T-helper 2 cell treated with Interferon-gamma antibody and Interleukin-4, amounts not matched to agents 100 ng/mL and 5 ng/mL, for 36 hours (primary cell): ENCODE data around the gene KIRREL3. TPM values are rescaled to one million over a fixed set of nuclear protein-coding genes. Genes with fewer than 3 reads are reported as not detected.
"Not testable (repeated sequence)": the region's sequence is repeated elsewhere in the genome, so short reads cannot be mapped to it uniquely, and the experiment has no call there.

Experiments used
- intact Hi-C: fragments of 100-400 bp; cut with micrococcal nuclease; formaldehyde crosslinking; loops from one replicate; pipeline ENCODE4 v1.15.1; 2023
- total RNA-seq: library from RNA; stranded (reverse); gene quantifications from 2 replicates; pipeline ENCODE4 v1.2.3, GENCODE V29; 2022

Gene KIRREL3
- total RNA-seq, 1 donor from 2014 or later, result not detected

DNA sequence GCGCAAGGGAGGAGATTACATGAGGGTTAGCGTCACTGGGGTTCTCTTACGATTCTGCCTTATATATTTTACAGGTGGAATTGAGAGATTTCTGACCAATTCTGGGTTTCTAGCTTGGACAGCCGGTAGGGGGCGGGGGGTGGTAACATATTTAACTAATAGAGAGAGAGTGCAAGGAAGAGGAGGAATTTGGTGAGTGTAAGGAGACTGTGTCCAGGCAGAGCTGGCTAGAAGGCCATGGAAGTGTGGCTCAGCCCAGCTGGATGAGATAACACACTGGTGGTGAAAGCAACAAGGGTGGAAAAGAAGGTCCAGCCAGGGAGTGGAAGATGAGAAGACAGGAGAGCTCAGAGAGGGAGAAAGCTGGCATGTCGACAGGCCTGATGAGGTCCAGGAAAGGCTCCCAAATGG lies 588.6 kb downstream of the KIRREL3 start:
- intact Hi-C loops, result no loop called here

DNA sequence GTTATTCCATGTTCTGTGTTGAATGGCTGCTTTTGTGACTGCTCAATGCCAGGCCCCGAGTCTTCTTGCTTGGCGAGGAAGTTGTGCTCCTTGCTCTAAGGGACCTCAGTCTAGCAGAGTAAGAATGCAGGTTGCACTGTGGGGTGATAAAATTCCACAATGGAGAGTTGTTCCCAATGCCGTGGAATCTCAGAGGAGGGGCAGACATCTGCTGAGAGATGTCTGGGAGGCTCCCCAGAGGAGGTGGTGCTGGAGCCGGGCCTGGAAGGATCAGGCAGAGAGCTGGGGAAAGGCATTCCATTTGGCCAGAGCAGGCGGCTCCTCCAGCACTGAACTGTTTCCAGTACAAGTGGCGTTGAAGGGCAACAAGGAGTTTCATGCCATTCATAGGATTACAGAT lies 589.9 kb downstream of the KIRREL3 start:
- intact Hi-C loops, result no loop called here

DNA sequence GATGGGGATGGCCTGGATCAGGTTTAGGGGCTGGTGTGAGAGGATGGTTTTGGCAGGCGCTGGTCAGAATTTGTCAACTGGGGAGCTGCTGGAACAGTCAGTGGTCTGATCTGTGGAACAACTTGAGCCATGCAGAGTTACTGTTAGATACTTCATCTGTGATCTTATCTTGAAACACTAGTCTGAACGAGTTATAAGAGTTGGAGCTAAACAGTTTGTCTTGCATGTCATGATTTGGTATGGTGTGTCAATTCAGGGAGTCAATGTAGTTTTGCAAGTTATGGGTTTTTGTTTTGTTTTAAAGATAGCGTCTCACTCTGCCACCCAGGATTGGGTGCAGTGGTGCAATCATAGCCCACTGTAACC lies 591.0 kb downstream of the KIRREL3 start:
- intact Hi-C loops, result no loop called here

DNA sequence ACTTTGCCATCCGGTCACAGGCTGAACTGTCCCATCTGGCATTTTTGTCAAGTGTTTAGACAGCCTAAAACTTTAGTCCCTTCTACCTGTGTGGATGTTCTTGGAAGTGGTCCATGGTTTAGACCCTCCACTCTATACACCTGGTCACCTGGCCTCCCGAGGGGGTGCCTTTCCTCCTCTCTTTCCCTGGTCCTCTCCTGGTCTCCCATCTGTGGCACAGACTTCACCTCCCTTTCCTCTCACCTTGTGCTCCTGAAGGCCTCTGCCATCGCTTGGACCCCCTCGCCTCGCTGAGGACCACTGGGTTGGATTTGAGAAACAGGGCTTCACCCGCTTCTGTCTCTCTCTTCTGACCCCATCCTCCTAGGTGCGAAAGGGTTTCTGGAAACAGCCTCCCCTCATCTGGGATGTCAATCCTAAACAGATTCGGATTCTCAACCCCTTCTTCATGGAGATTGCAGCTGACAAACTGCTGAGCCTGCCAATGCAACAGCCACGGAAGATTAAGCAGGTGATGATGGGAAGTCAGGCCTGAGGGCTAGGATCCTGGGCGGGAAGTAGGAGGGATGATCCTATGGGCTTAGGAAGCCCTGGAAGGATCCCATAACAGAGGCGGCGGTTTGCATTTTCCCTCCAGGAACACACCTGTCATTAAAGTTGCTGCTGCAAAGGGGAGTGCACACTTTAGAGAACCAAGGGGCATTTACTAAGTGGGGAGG lies 591.5 kb downstream of the KIRREL3 start:
- intact Hi-C loops, result no loop called here

DNA sequence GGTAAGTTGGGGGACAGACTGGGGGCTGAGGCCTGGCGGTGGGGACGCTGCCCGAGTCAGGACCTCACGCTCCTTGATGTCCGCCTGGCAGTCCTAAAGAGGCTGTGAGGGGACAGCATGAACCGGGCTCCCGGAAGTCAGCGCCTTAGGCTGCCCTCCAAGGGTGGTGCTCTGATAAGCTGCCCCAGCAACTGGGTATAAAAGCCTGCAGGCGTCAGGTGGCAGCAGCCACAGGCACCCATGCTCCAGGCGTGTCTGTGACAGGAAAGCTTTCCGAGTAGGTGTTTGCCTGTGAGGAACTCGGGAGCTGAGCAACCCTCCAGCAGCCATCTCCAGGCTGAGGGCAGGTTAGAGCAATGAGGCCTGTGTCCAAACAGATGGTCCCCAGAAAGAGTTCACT lies 592.1 kb downstream of the KIRREL3 start:
- intact Hi-C loops, result no loop called here

DNA sequence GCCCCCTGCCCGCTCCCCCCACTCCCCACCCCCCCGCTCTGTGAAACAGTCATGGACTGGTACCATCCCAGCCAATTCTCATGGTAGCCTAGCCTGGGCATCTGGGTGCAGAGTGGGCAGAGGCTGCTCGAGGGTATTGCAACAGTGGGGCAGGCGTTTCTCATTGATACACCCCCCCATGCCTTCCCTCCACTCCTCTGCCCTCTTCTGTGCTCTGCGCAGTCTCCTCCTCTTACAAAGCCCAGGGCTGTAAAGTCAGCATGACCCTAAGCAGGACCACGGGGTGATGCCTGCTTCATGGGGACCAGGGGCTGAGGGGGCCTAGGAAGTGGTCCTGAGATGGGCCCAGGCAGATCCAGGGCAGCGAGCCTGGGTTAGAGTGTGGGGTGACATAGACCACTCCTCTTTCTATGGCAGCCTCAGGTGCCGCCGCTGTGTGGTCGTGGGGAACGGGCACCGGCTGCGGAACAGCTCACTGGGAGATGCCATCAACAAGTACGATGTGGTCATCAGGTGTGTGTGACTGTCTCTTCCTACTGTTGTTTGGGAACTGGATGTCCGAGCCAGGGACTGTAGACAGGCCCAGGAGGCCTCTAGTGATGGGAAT lies 592.8 kb downstream of the KIRREL3 start:
- intact Hi-C loops, result no loop called here

DNA sequence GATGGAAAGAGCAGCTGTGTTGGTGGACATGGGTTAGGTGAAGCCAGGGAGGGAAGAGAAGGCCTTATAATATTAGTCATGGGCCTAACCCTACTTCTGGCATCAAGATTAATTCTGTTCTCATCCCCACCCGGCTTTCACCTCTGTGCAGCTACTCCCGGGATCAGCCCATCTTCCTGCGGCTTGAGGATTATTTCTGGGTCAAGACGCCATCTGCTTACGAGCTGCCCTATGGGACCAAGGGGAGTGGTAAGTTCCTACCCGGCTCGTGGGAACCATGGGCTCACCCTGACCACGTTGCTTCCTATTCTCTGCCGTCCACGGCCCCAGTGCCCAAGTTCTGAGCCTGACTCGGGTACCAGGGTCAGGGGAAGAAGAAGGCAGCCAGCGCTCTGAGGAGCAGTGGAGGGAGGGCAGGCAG lies 593.5 kb downstream of the KIRREL3 start:
- intact Hi-C loops, result no loop called here

DNA sequence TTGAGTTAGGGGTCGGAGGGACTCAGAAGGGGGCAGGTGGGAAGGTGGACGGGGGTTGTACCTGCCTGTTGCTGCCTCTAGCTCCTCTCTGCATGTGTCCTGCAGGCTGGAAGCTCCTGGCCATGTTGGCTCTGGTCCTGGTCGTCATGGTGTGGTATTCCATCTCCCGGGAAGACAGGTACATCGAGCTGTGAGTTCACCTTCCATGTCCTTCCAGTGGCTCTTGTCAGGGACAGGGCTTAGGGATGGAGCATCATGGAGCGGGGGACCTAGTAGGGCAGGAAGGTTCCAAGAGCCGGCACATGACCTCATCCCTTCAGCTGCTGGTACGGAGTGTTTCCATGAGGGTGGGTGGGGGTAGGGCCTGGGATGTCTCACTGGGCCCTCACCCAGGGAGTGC lies 594.2 kb downstream of the KIRREL3 start:
- intact Hi-C loops, result no loop called here

DNA sequence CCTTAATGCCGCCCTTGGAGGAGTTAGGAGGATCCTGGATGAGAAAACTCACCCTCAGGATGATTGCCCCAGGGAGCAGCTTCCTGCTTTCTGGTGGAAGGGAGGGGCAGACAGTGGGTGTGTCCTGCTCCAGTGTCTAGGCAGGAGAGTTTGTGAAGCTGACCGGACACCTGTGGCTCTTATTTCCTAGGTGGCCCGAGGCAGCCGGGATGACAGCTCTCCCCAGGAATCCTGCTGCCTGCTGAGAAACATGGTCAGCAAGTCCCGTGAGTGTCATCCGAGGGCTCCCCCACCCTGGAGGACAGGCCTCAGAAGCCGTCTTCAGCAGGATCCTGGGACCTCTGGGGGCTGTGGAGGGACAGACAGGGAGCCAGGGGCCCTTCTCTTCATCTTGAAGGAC lies 594.7 kb downstream of the KIRREL3 start:
- intact Hi-C loops, result no loop called here

DNA sequence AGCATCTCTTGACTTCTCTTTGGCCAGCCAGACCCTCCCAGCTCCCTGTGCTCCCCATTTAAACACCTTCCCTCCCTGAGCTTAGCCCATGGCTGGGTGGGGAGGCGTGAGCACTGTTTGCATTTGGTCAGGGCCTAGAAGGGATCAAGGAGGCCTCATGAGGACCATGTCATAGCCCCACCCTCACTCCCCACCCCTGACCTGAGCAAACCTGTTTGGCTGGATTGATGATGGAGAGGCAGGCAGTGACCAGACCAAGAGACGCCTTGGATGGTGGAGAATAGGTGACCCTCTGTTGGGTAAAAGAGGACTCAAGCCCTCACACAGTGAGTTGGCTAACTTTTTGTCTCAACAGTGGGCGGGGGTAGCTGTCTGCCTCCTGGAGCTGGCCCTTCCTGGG lies 595.2 kb downstream of the KIRREL3 start:
- intact Hi-C loops, result no loop called here

DNA sequence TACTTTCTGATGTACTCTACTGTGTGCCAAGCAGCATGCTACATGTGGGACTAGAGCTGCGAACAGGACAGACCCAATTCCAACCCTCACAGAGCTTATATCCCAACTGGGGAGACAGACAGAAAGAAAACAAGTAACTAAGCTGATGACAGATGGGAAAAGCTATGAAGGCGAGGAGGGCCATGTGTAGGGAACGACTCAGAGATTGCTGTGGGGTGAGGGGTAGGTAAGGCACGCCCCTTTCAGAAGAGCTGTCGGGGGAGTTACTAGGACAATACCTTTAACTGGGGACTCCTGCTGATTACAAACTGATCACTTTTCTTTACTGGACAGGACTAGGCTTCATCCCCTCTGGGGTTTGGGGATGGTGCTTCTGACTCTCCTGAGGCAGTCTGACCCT lies 596.2 kb downstream of the KIRREL3 start:
- intact Hi-C loops, result no loop called here

DNA sequence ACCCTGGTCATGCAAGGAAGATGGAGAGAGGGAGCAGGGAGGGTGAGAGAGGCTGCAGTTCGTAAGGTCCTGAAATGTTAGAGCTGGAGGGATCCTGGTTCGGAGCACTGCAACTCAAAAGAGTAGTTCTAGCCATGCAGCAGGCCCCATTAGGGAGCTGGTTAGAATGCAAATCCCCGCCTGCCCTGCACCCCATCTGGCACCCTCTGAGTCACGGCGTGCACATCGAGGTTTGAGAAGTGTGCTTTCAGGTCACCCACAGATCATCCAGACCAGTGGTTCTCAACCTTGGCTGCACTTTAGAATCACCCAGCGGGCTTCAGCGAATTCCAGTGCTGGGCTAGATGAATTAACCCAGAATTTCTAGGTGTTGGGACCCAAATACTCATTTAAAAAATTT lies 596.9 kb downstream of the KIRREL3 start:
- intact Hi-C loops, result no loop called here

DNA sequence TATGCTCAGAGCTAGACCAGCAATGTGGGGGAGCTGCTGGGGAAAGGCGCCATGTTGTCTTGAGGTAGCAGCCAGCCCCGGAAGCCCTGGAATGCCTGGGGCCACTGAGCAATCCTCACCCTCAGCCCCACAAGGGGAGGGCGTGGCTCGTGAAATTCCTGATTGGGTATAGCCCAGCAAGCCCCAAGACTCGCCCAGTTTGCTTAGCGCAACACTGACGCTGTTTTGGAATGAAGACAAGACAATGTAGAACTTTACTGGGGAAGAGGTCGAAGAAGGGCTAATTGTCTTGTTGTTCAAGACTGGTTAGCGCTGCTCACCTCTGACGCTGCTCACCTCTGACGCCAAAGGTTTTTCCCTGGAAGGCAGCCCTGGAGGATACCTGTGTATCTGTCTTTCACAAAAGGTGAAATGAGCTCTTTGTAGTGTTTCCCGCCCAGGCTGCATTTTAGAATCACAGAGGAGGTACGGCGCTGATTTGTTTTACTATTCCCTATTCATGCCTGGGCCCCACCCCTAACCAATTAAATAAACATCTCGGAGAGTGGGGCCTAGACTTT lies 597.5 kb downstream of the KIRREL3 start:
- intact Hi-C loops, result no loop called here

DNA sequence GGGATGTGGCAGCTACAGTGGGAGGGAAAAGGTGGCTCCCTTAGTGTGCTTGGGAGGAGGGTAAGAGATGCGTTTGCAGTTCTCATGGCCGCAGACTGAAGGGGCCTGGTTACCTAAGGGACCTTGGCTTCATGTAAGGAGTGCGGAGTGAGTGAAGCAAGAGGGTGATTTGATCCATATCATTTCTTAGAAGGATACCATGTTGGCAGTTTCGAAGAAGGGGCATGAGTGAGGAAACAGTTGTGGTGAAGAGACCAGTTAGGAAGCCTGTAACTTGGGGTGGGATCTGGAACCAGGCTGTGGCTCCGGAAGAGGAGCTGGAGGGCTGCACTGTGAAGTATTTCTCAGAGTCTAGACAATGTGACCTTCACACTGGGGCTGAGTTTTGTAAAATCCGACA lies 600.1 kb downstream of the KIRREL3 start:
- intact Hi-C loops, result no loop called here

DNA sequence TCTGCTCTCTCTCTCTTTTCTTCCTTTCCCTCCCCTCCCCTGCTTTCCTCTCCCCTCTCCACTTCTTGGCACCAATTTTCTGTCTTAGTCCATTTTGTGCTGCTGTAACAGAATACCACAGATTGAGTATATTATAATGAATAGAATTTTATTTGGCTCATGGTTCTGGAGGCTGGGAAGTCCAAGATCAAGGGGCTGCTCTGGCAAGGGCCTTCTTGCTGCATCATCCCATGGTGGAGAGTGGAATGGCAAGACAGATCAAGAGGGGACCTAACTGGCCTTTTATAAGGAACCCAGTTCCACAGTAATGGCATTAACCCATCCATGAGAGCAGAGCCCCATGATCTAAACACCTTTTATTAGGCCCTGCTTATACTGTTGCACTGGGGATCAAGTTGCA lies 600.6 kb downstream of the KIRREL3 start:
- intact Hi-C loops, result no loop called here

DNA sequence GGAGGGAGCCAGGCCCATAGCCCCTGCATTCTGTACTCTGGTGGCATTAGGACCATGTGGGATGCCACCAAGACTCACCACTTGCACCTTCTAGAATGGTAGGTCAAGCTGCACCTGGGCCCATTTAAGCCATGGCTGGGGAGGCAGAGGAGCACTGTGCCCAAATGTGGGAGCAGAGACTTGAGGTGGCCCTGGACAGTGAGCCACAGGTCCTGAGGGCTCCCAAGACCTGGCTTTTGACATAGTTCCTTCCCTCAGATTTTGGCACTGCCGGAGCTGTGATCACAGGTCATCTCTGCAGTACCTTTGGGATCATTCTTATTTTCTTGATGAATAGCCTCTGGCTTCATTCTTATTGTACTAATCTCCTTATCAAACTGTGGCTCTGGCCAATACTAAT lies 601.8 kb downstream of the KIRREL3 start:
- intact Hi-C loops, result no loop called here

DNA sequence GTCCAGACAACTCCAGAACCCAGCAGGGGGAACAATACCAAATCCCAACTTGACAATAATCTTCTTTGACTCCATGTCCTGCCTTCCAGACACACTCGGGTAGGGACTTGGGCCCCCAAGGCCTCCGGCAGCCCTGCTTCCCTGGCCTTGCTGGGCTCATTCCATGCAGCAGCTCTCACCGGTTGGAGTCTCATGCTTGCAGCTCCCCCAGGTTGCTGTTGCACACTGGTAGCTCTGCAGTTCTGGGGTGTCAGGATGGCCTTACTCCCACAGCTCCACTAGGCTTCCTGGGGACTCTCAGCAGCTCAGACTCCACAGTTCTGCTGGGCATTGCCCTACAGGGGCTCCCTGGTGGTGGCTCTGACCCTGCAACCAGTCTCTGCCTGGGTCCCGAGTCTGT lies 602.3 kb downstream of the KIRREL3 start:
- intact Hi-C loops, result no loop called here

DNA sequence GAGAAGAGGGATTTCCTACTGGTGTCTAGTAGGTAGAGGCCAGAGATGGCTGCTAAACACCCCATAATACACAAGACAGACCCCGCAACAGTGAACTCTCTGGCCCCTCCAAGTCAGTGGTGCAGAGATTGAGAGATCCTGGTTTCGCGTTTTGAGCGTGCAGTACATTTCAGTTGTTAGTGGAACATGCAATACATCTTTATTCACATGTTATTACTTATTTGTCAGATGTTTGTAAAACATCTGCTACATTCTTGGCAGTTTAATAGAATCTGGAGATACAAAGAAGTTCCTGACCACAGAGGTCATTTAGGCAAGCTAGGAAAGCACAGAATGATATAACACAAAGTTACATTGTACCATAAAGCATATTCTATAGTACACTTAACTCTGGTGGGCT lies 603.6 kb downstream of the KIRREL3 start:
- intact Hi-C loops, result no loop called here

DNA sequence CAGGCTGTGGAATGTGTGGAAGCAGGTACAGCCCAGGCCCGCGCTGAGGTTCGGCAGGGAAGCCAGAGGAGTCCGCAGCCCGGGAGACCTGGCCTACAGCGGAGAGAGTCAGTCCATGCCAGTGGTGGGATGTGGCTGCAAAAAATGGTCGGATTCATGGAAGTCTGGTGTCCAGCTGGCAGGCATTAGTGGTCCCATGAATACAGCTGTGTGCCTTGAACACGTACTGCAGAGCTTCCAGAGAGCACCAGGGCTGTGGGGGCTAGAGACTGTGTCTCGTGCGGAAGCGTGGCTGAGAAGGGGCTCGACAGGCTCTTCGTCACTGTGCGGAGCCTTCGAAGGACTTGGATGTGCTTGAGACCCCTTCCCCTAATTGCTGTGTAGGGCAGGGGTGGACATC lies 604.3 kb downstream of the KIRREL3 start:
- intact Hi-C loops, result not testable (repeated sequence)

DNA sequence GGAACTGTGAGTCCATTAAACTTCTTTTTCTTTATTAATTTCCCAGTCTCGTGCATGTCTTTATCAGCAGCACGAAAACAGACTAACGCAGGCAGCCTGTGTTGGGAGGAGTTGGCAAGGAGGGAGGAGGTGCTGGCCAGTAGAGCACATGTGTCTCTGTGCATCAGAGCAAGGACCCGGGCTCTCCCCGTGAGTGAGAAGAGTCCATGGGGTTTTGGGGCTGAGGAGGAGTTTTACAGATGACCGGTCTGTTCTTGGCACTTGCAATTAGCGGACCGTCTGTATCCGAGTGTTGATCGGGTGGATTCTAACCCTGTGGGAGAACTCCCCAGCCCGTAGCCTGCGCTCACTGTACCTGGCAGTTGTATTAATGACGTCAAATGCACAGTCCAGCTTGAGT lies 604.8 kb downstream of the KIRREL3 start:
- intact Hi-C loops, result not testable (repeated sequence)

DNA sequence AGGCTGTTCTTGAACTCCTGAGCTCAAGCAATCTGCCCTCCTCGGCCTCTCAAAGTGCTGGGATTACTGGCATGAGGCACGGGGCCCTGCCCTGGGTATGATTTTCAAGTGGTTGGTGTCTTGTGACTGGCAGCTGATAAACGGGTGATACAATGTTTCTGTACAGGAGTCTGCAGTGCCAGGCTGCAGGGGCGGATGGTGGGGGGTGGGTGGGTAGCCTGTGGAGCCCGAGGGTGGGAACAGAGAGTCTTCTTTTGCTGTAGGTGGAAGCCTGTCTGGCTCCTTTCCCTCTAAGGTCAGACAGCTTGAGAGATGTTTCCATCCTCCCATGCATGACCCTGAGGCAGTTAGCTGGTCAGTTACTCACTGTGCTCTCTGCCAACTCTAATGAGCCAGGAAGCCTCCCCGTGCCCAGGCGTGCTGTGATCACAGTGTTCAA lies 605.9 kb downstream of the KIRREL3 start:
- intact Hi-C loops, result not testable (repeated sequence)

DNA sequence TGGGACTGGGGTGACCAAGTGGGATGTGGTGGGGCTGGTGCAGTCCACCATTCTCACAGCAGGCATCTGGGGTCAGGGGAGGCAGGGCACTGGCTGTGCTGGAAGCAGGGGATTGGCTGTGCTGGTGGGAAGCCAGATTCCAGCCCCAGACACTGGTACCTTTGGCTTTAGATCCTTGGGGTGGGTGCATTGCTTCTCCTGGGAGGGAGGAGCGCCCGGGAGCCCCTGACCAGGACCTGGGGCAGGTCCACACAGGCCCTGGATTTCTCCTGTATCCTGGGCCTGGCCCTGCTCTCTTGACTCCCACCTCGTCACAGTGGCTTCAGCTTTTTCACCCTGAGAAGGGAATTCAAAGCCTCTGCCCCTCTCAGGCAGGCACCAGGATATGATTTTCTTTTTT lies 606.5 kb downstream of the KIRREL3 start:
- intact Hi-C loops, result no loop called here

DNA sequence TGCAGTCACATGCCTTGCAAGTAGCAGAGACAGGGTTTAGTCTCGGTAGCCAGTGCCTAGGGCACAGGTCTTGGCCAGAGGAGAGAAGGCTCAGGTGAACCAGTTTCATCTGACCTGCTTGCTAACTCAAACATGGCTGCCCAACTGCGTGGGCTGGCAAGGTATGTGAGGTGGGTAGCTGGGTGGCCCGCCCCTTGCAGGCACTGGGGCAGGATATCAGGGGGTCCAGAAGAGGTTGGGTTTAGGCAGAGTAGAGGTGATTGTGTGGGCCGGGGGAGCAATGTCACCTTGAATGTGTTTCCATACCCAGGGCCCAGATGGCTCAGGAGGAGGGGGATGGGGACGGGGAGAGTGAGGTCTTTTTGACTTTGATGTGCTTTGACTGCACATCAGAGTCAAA lies 607.4 kb downstream of the KIRREL3 start:
- intact Hi-C loops, result no loop called here
